ENCODE data around the gene PHETA1.
"Not testable (repeated sequence)": the region's sequence is repeated elsewhere in the genome, so short reads cannot be mapped to it uniquely, and the experiment has no call there.

Gene PHETA1

GRCh38 chr12:111405149-111405858, 36.4 kb upstream of the PHETA1 start:
- peak; percentile 97 to 99 (median 99) for DNase-seq

GRCh38 chr12:111404362-111405148, 35.7 kb upstream of the PHETA1 start:
- peak in 3 of 5 donors; percentile 32 to 48 (median 38) for DNase-seq

GRCh38 chr12:111402490-111402824, 33.6 kb upstream of the PHETA1 start:
- DNase-seq, result not testable (repeated sequence)

- DNase-seq, result no peak
These were observed 32.3 kb upstream of the PHETA1 start for GRCh38 chr12:111401167-111401605.

GRCh38 chr12:111399741-111400404, 31.0 kb upstream of the PHETA1 start:
- not testable (repeated sequence) for DNase-seq

- DNase-seq, result no peak
These were observed 29.6 kb upstream of the PHETA1 start for GRCh38 chr12:111398530-111398929.

GRCh38 chr12:111396726-111397445, 28.0 kb upstream of the PHETA1 start:
- peak; percentile 74 to 85 (median 81) for DNase-seq

- DNase-seq, result not testable (repeated sequence)
These were observed 27.4 kb upstream of the PHETA1 start for GRCh38 chr12:111396271-111396670.

- no peak for DNase-seq
These were observed 26.7 kb upstream of the PHETA1 start for GRCh38 chr12:111395336-111396187.

GRCh38 chr12:111394480-111394879, 25.6 kb upstream of the PHETA1 start:
- no peak for DNase-seq

GRCh38 chr12:111393700-111394300, 24.9 kb upstream of the PHETA1 start:
- DNase-seq, result no peak

- DNase-seq, result no peak
These were observed 22.0 kb upstream of the PHETA1 start for GRCh38 chr12:111390910-111391309.

- DNase-seq, result no peak
These were observed 20.7 kb upstream of the PHETA1 start for GRCh38 chr12:111389635-111390034.

- no peak for DNase-seq
These were observed 18.9 kb upstream of the PHETA1 start for GRCh38 chr12:111387747-111388323.

- DNase-seq, result no peak
These were observed 18.0 kb upstream of the PHETA1 start for GRCh38 chr12:111386885-111387284.

GRCh38 chr12:111384596-111384995, 15.7 kb upstream of the PHETA1 start:
- DNase-seq, result no peak

- no peak for DNase-seq
These were observed 11.2 kb upstream of the PHETA1 start for GRCh38 chr12:111379942-111380554.

- DNase-seq, result no peak
These were observed 8.5 kb upstream of the PHETA1 start for GRCh38 chr12:111377440-111377839.

GRCh38 chr12:111373231-111373630, 4.3 kb upstream of the PHETA1 start:
- DNase-seq, result not testable (repeated sequence)

- no peak for DNase-seq
These were observed 763 bp upstream of the PHETA1 start for GRCh38 chr12:111369496-111370220.

Data from T-helper 1 cell (primary cell).